ENCODE measurements around the gene GPR107.

GPR107 gene

GRCh38 chr9:130058887-130059286 lies 5.2 kb downstream of the GPR107 start:
- no peak for DNase-seq

- DNase-seq, result no peak
Measured at GRCh38 chr9:130060296-130060695, 6.6 kb downstream of the GPR107 start.

GRCh38 chr9:130062750-130063149 lies 9.0 kb downstream of the GPR107 start:
- DNase-seq, result no peak

GRCh38 chr9:130064621-130065020 lies 10.9 kb downstream of the GPR107 start:
- no peak for DNase-seq

- DNase-seq, result no peak
Measured at GRCh38 chr9:130069048-130069447, 15.3 kb downstream of the GPR107 start.

- DNase-seq, result no peak
Measured at GRCh38 chr9:130072515-130073235, 19.0 kb downstream of the GPR107 start.

GRCh38 chr9:130073373-130073772 lies 19.7 kb downstream of the GPR107 start:
- DNase-seq, result no peak

- no peak for DNase-seq
Measured at GRCh38 chr9:130078547-130078946, 24.8 kb downstream of the GPR107 start.

- DNase-seq, result no peak
Measured at GRCh38 chr9:130084337-130084736, 30.6 kb downstream of the GPR107 start.

- no peak for DNase-seq
Measured at GRCh38 chr9:130088051-130088450, 34.3 kb downstream of the GPR107 start.

GRCh38 chr9:130089141-130089540 lies 35.4 kb downstream of the GPR107 start:
- no peak for DNase-seq

GRCh38 chr9:130090915-130091314 lies 37.2 kb downstream of the GPR107 start:
- no peak for DNase-seq

GRCh38 chr9:130092910-130093309 lies 39.2 kb downstream of the GPR107 start:
- no peak for DNase-seq

GRCh38 chr9:130095872-130096271 lies 42.2 kb downstream of the GPR107 start:
- no peak for DNase-seq

- DNase-seq, result no peak
Measured at GRCh38 chr9:130100681-130101080, 47.0 kb downstream of the GPR107 start.

GRCh38 chr9:130101915-130102314 lies 48.2 kb downstream of the GPR107 start:
- no peak for DNase-seq

- DNase-seq, result no peak
Measured at GRCh38 chr9:130104491-130105193, 50.9 kb downstream of the GPR107 start.

- no peak for DNase-seq
Measured at GRCh38 chr9:130106860-130107233, 53.1 kb downstream of the GPR107 start.

GRCh38 chr9:130107234-130107861 lies 53.6 kb downstream of the GPR107 start:
- DNase-seq, result peak; percentile 82

- DNase-seq, result no peak
Measured at GRCh38 chr9:130107955-130108354, 54.2 kb downstream of the GPR107 start.

- DNase-seq, result no peak
Measured at GRCh38 chr9:130110166-130110565, 56.5 kb downstream of the GPR107 start.

GRCh38 chr9:130110596-130111021 lies 56.9 kb downstream of the GPR107 start:
- DNase-seq, result no peak

- no peak for DNase-seq
Measured at GRCh38 chr9:130111786-130112537, 58.3 kb downstream of the GPR107 start.
